IMR-90 (cell line): ENCODE measurements around the gene CACNA2D3. TPM values are rescaled to one million over a fixed set of nuclear protein-coding genes. Genes with fewer than 3 reads are reported as not detected.

ENCODE experiments used
- ATAC-seq: fragments of 200-7000 bp; cut with Tn5 transposase; 2 replicates; pipeline ENCODE4 v1.9.1; 2020; ENCODE audit warnings: low read depth, mild to moderate bottlenecking, moderate library complexity
- BruUV-seq: library from RNA; stranded (reverse); fragments of 400-500 nt; replicated peaks from 2 replicates; lab custom pipeline; 2021; lab: Mats Ljungman, UMichigan
- CTCF ChIA-PET: fragments of 300-600 bp; formaldehyde crosslinking; extraction: SDS; loops from one replicate; lab custom pipeline; 2021; ENCODE audit warnings: antibody characterized with exemption; lab: Yijun Ruan, JAX
- POLR2A ChIA-PET: fragments of 300-600 bp; sonication (Branson Sonifier 250); formaldehyde crosslinking; loops from one replicate; lab custom pipeline; 2022; ENCODE audit warnings: antibody characterized with exemption; ENCODE audit not compliant: unreplicated experiment; lab: Charles Lee
- DNase-seq: peaks from one replicate; pipeline ENCODE4 v3.0.0; 2013
- H2AFZ ChIP-seq: replicated peaks from 2 replicates; pipeline ENCODE3; 2013; ENCODE audit warnings: low read length, mild to moderate bottlenecking; ENCODE audit not compliant: poor library complexity
- H2AK5ac ChIP-seq: 2 replicates; pipeline ENCODE4 v1.6.1; 2013; ENCODE audit warnings: low read depth, low read length, inconsistent platforms
- H2AK9ac ChIP-seq: replicated peaks from 2 replicates; pipeline ENCODE3; 2013; ENCODE audit warnings: mild to moderate bottlenecking, low read depth, low read length, moderate library complexity; ENCODE audit not compliant: poor library complexity
- H2BK120ac ChIP-seq: 2 replicates; pipeline ENCODE4 v1.6.1; 2013; ENCODE audit warnings: low read depth, low read length, inconsistent platforms
- H2BK15ac ChIP-seq: 3 replicates; pipeline ENCODE4 v1.6.1; 2013; ENCODE audit warnings: low read depth, low read length, inconsistent platforms
- H2BK20ac ChIP-seq: 2 replicates; pipeline ENCODE4 v1.6.1; 2013; ENCODE audit warnings: low read depth, mild to moderate bottlenecking, inconsistent platforms, low read length, moderate library complexity
- H2BK5ac ChIP-seq: 2 replicates; pipeline ENCODE4 v1.6.1; 2013; ENCODE audit warnings: mild to moderate bottlenecking, low read depth, low read length, inconsistent platforms; ENCODE audit not compliant: poor library complexity, severe bottlenecking
- H3K14ac ChIP-seq: replicated peaks from 2 replicates; pipeline ENCODE4 v1.6.1; 2013; ENCODE audit warnings: low read depth, low read length, inconsistent platforms
- H3K18ac ChIP-seq: 2 replicates; pipeline ENCODE4 v1.6.1; 2013; ENCODE audit warnings: low read depth, low read length, control low read depth
- H3K23ac ChIP-seq: 2 replicates; pipeline ENCODE4 v1.6.1; 2013; ENCODE audit warnings: low read depth, low read length, inconsistent platforms
- H3K27ac ChIP-seq: 2 replicates; pipeline ENCODE4 v1.5.1; 2013; ENCODE audit warnings: mild to moderate bottlenecking, control low read depth, low read length; ENCODE audit not compliant: insufficient read depth
- H3K27me3 ChIP-seq: 2 replicates; pipeline ENCODE4 v1.6.1; 2013; ENCODE audit warnings: low read length; ENCODE audit not compliant: control insufficient read depth, insufficient read depth
- H3K36me3 ChIP-seq: 2 replicates; pipeline ENCODE4 v1.6.1; 2013; ENCODE audit warnings: low read length, mixed read lengths; ENCODE audit not compliant: control insufficient read depth, insufficient read depth
- H3K4ac ChIP-seq: 2 replicates; pipeline ENCODE4 v1.6.1; 2013; ENCODE audit warnings: low read depth, low read length, inconsistent platforms
- H3K4me1 ChIP-seq: 2 replicates; pipeline ENCODE4 v1.6.1; 2013; ENCODE audit warnings: low read length, mixed read lengths; ENCODE audit not compliant: control insufficient read depth, insufficient read depth
- H3K4me2 ChIP-seq: 2 replicates; pipeline ENCODE4 v1.6.1; 2013; ENCODE audit warnings: low read depth, mild to moderate bottlenecking, control low read depth, low read length, moderate library complexity
- H3K4me3 ChIP-seq: 2 replicates; pipeline ENCODE4 v1.5.1; 2013; ENCODE audit warnings: low read depth, mild to moderate bottlenecking, control low read depth, low read length, moderate library complexity; ENCODE audit not compliant: insufficient read depth
- H3K56ac ChIP-seq: 2 replicates; pipeline ENCODE4 v1.6.1; 2013; ENCODE audit warnings: low read length, inconsistent platforms; ENCODE audit not compliant: insufficient read depth; ENCODE audit errors: extremely low read depth
- H3K79me1 ChIP-seq, 2 experiments: 2 replicates each; pipeline ENCODE4 v1.6.1; 2013; ENCODE audit warnings: low read length in 2 of 2, inconsistent platforms in 1 of 2, low read depth in 1 of 2
- H3K9ac ChIP-seq: 2 replicates; pipeline ENCODE4 v1.6.1; 2013; ENCODE audit warnings: low read depth, low read length, control low read depth
- H3K9me1 ChIP-seq: 2 replicates; pipeline ENCODE4 v1.6.1; 2013; ENCODE audit warnings: low read length, inconsistent platforms; ENCODE audit not compliant: insufficient read depth
- H3K9me3 ChIP-seq: 2 replicates; pipeline ENCODE4 v1.6.1; 2013; ENCODE audit warnings: low read length; ENCODE audit not compliant: control insufficient read depth, insufficient read depth
- H4K20me1 ChIP-seq: 2 replicates; pipeline ENCODE4 v1.6.1; 2013; ENCODE audit warnings: low read length, inconsistent platforms; ENCODE audit not compliant: insufficient read depth
- H4K5ac ChIP-seq: 2 replicates; pipeline ENCODE4 v1.6.1; 2013; ENCODE audit warnings: mild to moderate bottlenecking, low read depth, low read length, control low read depth
- H4K8ac ChIP-seq, 2 experiments: 2 replicates each; pipeline ENCODE4 v1.6.1; 2013; ENCODE audit warnings: low read depth in 2 of 2, low read length in 2 of 2, control low read depth in 1 of 2, inconsistent platforms in 1 of 2
- H4K91ac ChIP-seq: 2 replicates; pipeline ENCODE4 v1.6.1; 2013; ENCODE audit warnings: low read depth, low read length, inconsistent platforms; ENCODE audit not compliant: insufficient read depth
- BHLHE40 ChIP-seq: fragments of 150-350 bp; IDR thresholded peaks from 2 replicates; pipeline ENCODE4 v1.6.1; 2016; ENCODE audit warnings: mild to moderate bottlenecking, low read depth, low read length
- CEBPB ChIP-seq: IDR thresholded peaks from 2 replicates; pipeline ENCODE4 v1.6.1; 2012; ENCODE audit warnings: low read depth, low read length, improper control_type of control experiment
- CHD1 ChIP-seq: IDR thresholded peaks from 2 replicates; pipeline ENCODE4 v1.6.1; 2012; ENCODE audit warnings: low read depth, low read length, improper control_type of control experiment
- NFE2L2 ChIP-seq: fragments of 150-350 bp; IDR thresholded peaks from 2 replicates; pipeline ENCODE4 v1.6.1; 2016; ENCODE audit warnings: low read depth, mild to moderate bottlenecking, low read length
- POLR2A ChIP-seq: IDR thresholded peaks from 2 replicates; pipeline ENCODE4 v1.6.1; 2012; ENCODE audit warnings: mild to moderate bottlenecking, low read depth, low read length
- RCOR1 ChIP-seq: IDR thresholded peaks from 2 replicates; pipeline ENCODE4 v1.6.1; 2012; ENCODE audit warnings: mild to moderate bottlenecking, low read length, improper control_type of control experiment; ENCODE audit not compliant: insufficient replicate concordance
- RFX5 ChIP-seq: IDR thresholded peaks from 2 replicates; pipeline ENCODE4 v1.8.0; 2012; ENCODE audit warnings: low read depth, mild to moderate bottlenecking, low read length, moderate library complexity
- SMC3 ChIP-seq: fragments of 150-350 bp; IDR thresholded peaks from 2 replicates; pipeline ENCODE4 v1.6.1; 2016; ENCODE audit warnings: low read depth, mild to moderate bottlenecking, antibody characterized with exemption, low read length, moderate library complexity
- WGBS, 2 experiments: methylation state at CpG; one replicate each; pipeline versions ENCODE4 v1.1.5 to v1.1.7; 2013; ENCODE audit warnings: missing lambda C conversion rate in 2 of 2; ENCODE audit not compliant: insufficient read length in 1 of 2; ENCODE audit errors: extremely low coverage in 2 of 2; 5-methylcytosine and 5-hydroxymethylcytosine counted together
- dilution Hi-C: fragments of 300-500 bp; cut with HindIII; formaldehyde crosslinking; loops from one replicate; pipeline ENCODE4 v1.14.3; 2018; ENCODE audit warnings: low sequenced_read_pairs; ENCODE audit not compliant: unreplicated experiment
- in situ Hi-C: fragments of 300-500 bp; cut with MboI; formaldehyde crosslinking; loops from 3 replicates; pipeline ENCODE4 v1.14.3; 2019; ENCODE audit warnings: low sequenced_read_pairs, inconsistent platforms, mixed read lengths
- intact Hi-C: fragments of 100-400 bp; cut with micrococcal nuclease; formaldehyde crosslinking; loops from 2 replicates; pipeline ENCODE4 v1.10.0; 2022
- polyA plus RNA-seq, 3 experiments: library from polyadenylated mRNA; depleted of rRNA; stranded (reverse); fragments of >200 nt; gene quantifications; 2 replicates each; pipeline ENCODE4 v1.2.3, GENCODE V29; 2012; ENCODE audit warnings: low replicate concordance in 1 of 3
- total RNA-seq: library from RNA; depleted of rRNA; stranded (reverse); fragments of >200 nt; gene quantifications from 2 replicates; pipeline ENCODE4 v1.2.3, GENCODE V29; 2012
- TF ChIP-seq, protein P1 (sequence below): conservative IDR thresholded peaks from 2 replicates; pipeline ENCODE4 v1.5.1; 2012; ENCODE audit warnings: mild to moderate bottlenecking, low read depth, low read length, improper control_type of control experiment

The CACNA2D3 gene
- total and polyA plus RNA-seq, 2 of the 4 experiments (the other 2 are of a cell fraction): 0.36 to 0.41 TPM

GRCh38 chr3:54827776-54828175 lies 705.4 kb downstream of the CACNA2D3 start:
- no peak overlapping the region for H3K9ac ChIP-seq
- no CpG with 5 or more reads among the region's 2 CpGs for WGBS, 2 experiments
- H4K91ac ChIP-seq: no peak overlapping the region
- H3K9me3 ChIP-seq: peaks cover 4% of the 10 kb centered on the region; the same call in 1 of the 2 replicates
- H3K4ac ChIP-seq: no peak overlapping the region
- no peak overlapping the region for H4K8ac ChIP-seq
- H2AK9ac ChIP-seq: no peak overlapping the region
- DNase-seq: no peak
- intact Hi-C loops (loop anchor here (5.0 to 10.0 kb wide), 2 partner anchors 390 to 893 kb away; no protein-coding TSS in a partner anchor), dilution Hi-C loops (no loop called here), in situ Hi-C loops (loop anchor here (25.0 kb wide), 1 partner anchor 390 kb away; no protein-coding TSS in a partner anchor)
- no peak overlapping the region for H2BK15ac ChIP-seq
- no peaks in the 10 kb centered on the region for H3K36me3 ChIP-seq
- no peak overlapping the region for H2BK120ac ChIP-seq
- peaks cover 7% of the 10 kb centered on the region for H3K27me3 ChIP-seq
- H3K4me2 ChIP-seq: no peak overlapping the region
- no peak for ATAC-seq
- no peak overlapping the region for H2AFZ ChIP-seq
- H3K9me1 ChIP-seq: no peaks in the 10 kb centered on the region
- peak overlapping the region; percentile 10; the same call in 1 of the 2 replicates for H4K5ac ChIP-seq
- no peak overlapping the region for H3K14ac ChIP-seq
- no peak overlapping the region for H3K4me3 ChIP-seq
- H2BK20ac ChIP-seq: no peak overlapping the region
- H2BK5ac ChIP-seq: no peak overlapping the region
- no peak for TF ChIP-seq CHD1
- TF ChIP-seq, protein P1, sequence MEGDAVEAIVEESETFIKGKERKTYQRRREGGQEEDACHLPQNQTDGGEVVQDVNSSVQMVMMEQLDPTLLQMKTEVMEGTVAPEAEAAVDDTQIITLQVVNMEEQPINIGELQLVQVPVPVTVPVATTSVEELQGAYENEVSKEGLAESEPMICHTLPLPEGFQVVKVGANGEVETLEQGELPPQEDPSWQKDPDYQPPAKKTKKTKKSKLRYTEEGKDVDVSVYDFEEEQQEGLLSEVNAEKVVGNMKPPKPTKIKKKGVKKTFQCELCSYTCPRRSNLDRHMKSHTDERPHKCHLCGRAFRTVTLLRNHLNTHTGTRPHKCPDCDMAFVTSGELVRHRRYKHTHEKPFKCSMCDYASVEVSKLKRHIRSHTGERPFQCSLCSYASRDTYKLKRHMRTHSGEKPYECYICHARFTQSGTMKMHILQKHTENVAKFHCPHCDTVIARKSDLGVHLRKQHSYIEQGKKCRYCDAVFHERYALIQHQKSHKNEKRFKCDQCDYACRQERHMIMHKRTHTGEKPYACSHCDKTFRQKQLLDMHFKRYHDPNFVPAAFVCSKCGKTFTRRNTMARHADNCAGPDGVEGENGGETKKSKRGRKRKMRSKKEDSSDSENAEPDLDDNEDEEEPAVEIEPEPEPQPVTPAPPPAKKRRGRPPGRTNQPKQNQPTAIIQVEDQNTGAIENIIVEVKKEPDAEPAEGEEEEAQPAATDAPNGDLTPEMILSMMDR: no peak
- TF ChIP-seq CEBPB: no peak
- TF ChIP-seq POLR2A: no peak
- no peak for TF ChIP-seq RCOR1
- no peak for TF ChIP-seq SMC3
- no peak for TF ChIP-seq RFX5
- no peak for TF ChIP-seq BHLHE40
- no peak for TF ChIP-seq NFE2L2
- no peaks in the 10 kb centered on the region for H4K20me1 ChIP-seq
- H3K27ac ChIP-seq: no peak overlapping the region
- H3K79me1 ChIP-seq: no peaks in the 10 kb centered on the region
- no peak overlapping the region for H3K56ac ChIP-seq
- no peak overlapping the region for H2AK5ac ChIP-seq
- POLR2A ChIA-PET: no interaction called here
- H3K18ac ChIP-seq: peak overlapping the region; percentile 46; the same call in 1 of the 2 replicates
- BruUV-seq: no TSS peak
- CTCF ChIA-PET: no interaction called here
- no peak overlapping the region for H3K23ac ChIP-seq
- H3K4me1 ChIP-seq: 0 out of 2 replicates have a peak, but pooled peaks cover 1% of the 10 kb centered on the region
